ENCODE data around the gene CYP4X1. TPM values are rescaled to one million over a fixed set of nuclear protein-coding genes. Genes with fewer than 3 reads are reported as not detected.
"Not testable (repeated sequence)": the region's sequence is repeated elsewhere in the genome, so short reads cannot be mapped to it uniquely, and the experiment has no call there.

Gene CYP4X1
- total RNA-seq, 2 donors from 2014 or later = 1.1 to 2.2 TPM

DNA sequence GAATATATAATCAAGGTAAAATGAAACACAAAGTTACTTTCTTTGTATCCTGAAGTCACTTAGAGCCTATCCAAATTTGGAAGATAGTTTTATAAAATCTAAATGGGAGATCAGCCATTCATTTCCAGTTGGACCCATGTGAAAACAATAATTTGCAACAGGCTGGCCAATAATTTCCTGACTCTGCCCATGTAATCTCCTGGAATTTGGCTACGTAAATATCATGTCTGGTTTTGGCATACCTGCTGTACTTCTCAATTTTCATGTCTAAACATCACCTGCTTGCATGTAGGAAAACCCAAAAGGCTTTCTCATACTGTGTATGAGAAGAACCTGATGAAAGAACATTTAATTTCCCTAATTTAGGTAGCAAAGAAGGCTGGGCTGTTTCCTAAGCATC, 35.9 kb downstream of the CYP4X1 start:
- ATAC-seq = no peak
- intact Hi-C loops (cut with DNase I, micrococcal nuclease) = no loop called here
- no peak for DNase-seq

DNA sequence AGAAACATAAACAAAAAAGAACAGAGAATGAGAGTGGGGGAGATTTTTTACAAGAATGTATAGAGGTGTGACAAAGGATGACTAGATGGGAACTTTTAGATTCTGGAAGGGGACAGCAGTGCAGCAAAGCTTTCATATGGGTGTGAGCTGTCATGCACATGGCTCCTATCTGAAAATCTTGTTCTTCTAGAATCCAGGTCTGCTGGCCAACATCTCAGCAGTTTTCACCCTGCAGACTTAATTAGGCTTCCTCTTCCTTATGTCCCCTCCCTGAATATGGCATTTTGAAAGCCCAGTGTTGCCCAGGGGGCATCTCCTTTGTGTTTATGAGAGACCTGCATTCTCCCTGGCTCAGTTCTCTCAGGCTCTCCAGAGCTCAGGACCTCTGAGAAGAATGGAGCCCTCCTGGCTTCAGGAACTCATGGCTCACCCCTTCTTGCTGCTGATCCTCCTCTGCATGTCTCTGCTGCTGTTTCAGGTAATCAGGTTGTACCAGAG, 43.7 kb downstream of the CYP4X1 start, which contains the start of gene CYP4Z1:
CYP4Z1 (plus strand) TSS at position 135 of the 498 bp plus-strand sequence; CDS start at position 395, 260 bp downstream.
- no peak for ATAC-seq
- no peak for DNase-seq
- intact Hi-C loops (cut with DNase I, micrococcal nuclease) = no loop called here

DNA sequence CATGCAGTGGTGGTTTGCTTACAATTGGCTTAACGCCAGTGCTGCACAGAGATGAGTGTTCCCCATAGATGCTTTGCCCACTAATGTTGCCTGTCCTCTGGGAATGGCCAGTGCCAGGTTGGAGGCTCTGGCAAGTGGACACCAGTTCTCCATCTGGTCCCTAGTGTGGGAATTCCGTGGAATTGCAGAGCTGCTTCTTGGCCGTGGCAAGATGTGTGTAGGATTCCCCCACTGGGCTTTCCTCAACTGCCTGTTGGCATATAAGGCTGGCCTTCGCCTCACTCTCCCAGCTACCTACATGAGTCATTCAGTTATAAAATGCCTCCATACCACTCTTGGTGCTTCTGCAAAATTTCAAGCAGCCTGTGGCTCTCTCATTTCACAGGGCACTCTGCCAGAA, 45.6 kb downstream of the CYP4X1 start:
- ATAC-seq = not testable (repeated sequence)

DNA sequence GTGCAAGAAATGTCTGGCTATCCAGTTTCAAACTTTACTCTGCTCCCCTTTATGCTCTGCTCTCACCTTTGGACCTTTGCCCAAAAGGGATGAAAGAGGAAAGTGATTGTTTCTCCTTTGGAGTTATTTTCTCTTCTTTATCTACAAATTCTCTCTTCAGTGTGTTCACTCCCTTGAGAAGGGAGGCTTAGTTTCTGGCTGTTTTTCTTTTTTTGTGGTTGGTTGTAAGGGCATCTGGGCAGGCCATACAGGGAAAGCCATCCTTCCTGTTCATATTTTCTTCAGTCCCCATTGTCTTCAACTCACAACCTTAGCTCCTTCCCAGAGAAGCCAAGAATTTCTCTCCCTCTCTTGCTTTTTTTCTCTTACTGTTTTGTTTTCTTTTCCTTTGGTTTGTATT, 46.0 kb downstream of the CYP4X1 start:
- ATAC-seq; DNase-seq; intact Hi-C loops (cut with DNase I, micrococcal nuclease): not testable (repeated sequence)

More for the DNA sequence above, 45.6 kb downstream of the CYP4X1 start:
- intact Hi-C loops (cut with DNase I, micrococcal nuclease); DNase-seq: not testable (repeated sequence)

DNA sequence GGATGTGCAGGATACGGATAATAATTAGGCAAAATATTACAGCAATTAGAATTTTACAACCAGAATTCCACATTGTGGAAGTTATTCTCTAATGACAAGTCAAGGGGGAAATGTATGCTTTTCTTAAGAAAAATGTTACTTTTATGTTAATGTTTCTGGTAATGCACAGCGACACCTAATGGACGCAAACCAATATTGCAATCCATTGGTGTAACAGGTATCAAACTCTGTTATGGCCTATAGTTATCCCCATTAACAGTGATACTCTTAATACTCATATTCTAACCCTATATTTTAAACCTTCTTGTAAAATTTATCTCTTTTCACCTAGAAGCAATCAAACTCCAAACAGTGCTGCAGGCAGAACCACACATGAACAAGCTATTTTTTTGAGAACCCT, 65.9 kb downstream of the CYP4X1 start:
- intact Hi-C loops (cut with DNase I, micrococcal nuclease); ATAC-seq: not testable (repeated sequence)
- DNase-seq = peak in 1 of 2 donors; percentile 6

DNA sequence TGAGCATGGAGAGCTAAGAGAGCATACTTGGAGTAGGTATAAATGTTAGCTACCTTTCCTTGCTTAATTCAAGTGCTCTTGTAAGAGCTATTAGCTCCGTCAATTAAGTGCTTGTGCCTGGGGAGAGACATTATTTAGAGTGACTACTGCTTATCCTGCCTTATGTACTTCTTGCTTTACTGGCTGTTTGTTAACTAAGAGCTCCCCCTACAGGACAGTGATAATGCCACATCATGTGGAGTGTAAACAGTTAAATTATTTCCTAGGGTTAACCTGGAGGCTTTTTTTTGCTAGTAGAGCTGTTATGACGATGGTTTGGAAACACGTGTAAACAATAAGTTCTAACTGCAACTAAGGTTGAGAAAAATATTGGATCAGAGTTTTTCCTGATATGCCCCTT, 68.0 kb downstream of the CYP4X1 start:
- ATAC-seq; DNase-seq; intact Hi-C loops (cut with DNase I, micrococcal nuclease): not testable (repeated sequence)

Other genes with a start within 250 kb of the CYP4X1 start
- 1 to 10 TPM; 2.1 to 2.9 TPM for gene CYP4B1, start 224.6 kb upstream of the CYP4X1 start, total RNA-seq
- not detected for gene CYP4A11, start 82.2 kb upstream of the CYP4X1 start, total RNA-seq
- under 1 TPM in 1 of 2 donors, not detected in 1; 0.14 TPM for gene CYP4Z1, start 43.6 kb downstream of the CYP4X1 start, total RNA-seq
- gene CYP4A22, start 113.8 kb downstream of the CYP4X1 start, total RNA-seq = not detected
- gene PDZK1IP1, start 166.4 kb downstream of the CYP4X1 start, total RNA-seq = 100 to 1,000 TPM in 1 of 2 donors, 10 to 100 TPM in 1; 32.4 to 107 TPM
- gene TAL1, start 208.6 kb downstream of the CYP4X1 start, total RNA-seq = 1 to 10 TPM; 1.2 to 1.3 TPM

All from left colon (tissue), 2 donors.